ENCODE measurements around the gene PTPRZ1.

DNA sequence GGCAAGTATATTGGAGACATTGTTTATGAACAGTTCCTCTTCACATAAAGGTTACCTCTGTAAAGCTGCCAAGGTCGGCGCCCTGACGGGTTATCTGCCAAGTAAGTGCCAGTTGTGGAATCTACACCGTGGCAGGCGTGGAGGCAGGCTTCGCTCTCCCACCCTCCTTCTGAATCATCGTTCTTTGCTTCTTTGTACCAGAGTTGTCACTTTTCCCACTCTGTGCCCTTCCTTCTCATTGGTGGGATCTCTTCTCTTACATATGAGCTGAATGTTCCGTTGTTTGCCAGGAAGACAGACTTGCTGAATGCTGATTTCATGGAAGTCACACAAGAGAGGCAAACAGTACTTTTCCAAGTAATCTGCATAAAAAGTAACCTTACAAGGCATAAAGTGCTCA is 40.6 kb upstream of the PTPRZ1 start:
- TF ChIP-seq CTCF (IDR thresholded peaks at IDR 0.05 in 4 of 5, conservative IDR thresholded peaks at IDR 0.05 in 1 of 5) (no peak), POLR2A (IDR thresholded peaks at IDR 0.05) (no peak)
